ENCODE data around the gene DNAJC3.

DNA sequence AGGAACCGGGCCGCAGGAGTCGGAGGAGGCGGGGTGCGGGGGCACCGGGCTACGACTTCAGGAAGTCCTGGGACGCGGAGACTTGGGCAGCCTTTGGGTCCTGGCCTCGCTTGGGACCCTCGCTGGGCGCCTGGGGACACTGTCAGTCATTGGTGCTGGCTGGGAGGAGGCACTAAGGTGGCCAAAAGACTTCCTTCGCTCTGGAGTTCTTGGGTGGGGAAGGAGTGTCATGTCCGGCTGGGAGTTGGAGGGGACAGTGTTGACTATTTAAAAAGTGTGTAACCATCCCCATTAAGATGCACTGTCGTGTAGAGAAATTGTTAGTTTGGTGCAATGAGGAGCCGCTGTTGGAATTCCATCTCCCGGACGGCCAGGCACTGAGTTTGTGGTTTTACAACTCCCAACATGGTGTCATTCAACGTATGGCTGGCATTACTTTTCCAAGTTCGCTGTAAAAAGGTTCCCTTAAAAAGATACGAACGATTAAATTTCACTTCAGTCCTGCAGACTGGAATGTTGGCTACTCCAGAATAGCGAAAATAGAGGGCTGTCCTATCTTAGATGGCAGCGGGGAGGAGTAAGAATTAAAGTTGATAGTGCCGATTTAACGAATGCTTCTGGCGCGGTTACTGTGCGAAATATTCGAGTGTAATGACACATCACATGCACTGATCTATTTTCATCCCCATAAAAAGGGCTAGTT is 776 bp downstream of the DNAJC3 start:
- TF ChIP-seq, protein P1, sequence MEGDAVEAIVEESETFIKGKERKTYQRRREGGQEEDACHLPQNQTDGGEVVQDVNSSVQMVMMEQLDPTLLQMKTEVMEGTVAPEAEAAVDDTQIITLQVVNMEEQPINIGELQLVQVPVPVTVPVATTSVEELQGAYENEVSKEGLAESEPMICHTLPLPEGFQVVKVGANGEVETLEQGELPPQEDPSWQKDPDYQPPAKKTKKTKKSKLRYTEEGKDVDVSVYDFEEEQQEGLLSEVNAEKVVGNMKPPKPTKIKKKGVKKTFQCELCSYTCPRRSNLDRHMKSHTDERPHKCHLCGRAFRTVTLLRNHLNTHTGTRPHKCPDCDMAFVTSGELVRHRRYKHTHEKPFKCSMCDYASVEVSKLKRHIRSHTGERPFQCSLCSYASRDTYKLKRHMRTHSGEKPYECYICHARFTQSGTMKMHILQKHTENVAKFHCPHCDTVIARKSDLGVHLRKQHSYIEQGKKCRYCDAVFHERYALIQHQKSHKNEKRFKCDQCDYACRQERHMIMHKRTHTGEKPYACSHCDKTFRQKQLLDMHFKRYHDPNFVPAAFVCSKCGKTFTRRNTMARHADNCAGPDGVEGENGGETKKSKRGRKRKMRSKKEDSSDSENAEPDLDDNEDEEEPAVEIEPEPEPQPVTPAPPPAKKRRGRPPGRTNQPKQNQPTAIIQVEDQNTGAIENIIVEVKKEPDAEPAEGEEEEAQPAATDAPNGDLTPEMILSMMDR (IDR thresholded peaks at IDR 0.05; ENCODE audit: poor library complexity): no peak
- TF ChIP-seq EZH2 (IDR thresholded peaks at IDR 0.05; ENCODE audit: borderline replicate concordance): no peak
